Hematopoietic multipotent progenitor cell treated with erythropoietin and hydrocortisone succinate and interleukin-3 and kit ligand, for 17 days (in vitro differentiated cells): ENCODE results near the gene ATXN1L.
"Not testable (repeated sequence)": the region's sequence is repeated elsewhere in the genome, so short reads cannot be mapped to it uniquely, and the experiment has no call there.

Source experiments
- DNase-seq: peaks from one replicate; pipeline ENCODE4 v3.0.0-alpha.2; 2015; ENCODE audit warnings: low spot score

ATXN1L gene

DNA sequence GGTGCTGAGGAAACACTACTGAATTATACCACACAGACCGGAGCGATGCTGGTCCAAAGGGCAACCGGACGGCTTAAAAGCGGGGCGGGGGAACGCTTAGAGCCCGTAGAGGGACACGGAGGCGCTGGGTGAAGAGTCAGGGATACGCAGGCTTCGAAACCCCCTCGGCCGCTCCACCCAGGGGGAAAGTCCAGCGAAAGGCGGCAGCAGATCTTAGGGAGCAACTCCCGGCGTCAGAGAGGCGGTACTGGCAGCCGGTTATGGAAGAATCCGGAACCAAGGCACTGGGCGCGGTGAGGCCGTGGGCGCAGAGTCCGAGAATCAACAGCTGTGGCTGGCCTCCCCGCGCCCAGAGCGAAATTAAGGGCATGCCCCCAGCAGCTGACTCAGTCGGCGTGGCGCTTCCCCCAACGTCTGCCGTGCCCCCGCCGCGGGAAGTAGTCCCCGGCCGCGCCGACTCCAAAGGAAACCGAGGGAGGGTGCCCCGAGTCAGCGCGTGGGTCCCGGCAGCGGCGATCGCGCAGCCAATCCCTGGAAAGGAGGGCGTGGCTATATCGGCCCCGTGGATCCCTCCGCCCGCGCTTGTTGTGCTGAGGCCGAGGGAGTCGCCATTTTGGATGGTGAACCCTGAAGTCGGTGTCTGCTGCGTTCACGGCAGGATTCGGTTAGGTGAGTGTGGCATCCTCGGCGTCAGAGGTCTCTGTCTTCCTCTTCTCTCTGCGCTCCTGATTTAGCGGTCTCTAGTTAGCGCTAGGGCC, 49.3 kb downstream of the ATXN1L start, which contains the start of gene IST1:
Gene IST1 (plus strand): TSS at position 611 of the 758 bp plus-strand sequence. CDS start 20,110 bp downstream, outside the sequence.
- DNase-seq, result peak; percentile 98

DNA sequence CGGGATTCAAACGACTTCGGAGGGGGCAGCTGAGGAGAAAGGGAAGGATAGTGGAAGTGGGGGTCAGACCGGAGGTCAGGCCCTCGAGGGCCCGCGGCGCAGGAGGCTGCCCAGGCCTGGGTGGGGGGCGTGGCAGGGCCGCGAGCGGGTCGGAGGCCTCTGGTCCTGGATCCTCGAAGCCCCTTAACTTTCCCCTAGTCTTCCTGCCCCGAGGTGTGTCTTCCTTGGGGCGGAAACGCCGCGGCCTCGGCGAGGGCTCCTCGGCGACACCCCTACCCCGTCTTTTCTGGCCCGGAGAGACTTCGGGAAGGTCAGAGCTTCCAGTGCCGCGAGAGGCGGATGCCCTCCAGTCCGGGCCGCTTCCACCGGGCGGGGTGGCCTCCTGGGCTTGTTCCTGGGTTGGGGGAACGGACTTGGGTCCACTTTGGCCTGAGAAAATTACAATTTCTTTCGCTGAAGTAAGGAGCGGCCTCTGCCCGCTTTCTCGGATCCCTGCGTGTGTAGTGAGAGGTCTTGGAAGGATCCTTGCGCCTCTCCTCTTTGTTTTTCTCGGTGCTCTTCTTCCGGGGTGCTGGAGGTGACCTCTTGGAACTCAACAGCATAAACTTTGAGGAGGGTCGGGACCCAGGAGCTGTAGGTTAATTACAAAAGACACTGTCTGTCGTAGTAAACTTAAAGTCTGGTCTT, 50.0 kb downstream of the ATXN1L start:
- peak; percentile 60 for DNase-seq

DNA sequence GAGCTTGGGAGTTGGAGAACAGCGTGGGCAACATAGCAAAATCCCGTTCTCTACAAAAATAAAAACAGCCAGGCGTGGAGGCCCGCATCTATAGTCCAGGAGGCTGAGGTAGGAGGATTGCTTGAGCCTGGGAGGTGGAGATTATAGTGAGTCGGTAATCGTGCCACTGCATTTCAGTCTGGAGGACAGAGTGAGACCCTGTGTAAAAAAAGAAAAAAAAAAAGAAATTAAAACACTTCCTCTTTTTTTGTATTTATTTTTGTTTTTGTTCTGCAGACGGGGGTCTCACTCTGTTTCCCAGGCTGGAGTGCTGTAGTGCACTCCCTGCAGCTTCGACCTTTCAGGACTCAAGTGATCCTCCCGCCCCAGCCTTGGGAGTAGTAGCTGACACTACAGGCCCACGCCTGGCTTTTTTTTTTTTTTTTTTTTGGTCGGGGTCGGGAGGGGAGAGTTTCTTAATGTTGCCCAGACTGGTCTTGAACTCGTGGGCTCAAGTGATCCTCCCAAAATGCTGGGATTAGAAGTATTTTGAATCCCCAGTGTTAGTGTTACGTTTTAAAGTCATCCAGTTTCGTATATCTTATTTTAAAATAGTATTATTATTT, 51.1 kb downstream of the ATXN1L start:
- no peak for DNase-seq

DNA sequence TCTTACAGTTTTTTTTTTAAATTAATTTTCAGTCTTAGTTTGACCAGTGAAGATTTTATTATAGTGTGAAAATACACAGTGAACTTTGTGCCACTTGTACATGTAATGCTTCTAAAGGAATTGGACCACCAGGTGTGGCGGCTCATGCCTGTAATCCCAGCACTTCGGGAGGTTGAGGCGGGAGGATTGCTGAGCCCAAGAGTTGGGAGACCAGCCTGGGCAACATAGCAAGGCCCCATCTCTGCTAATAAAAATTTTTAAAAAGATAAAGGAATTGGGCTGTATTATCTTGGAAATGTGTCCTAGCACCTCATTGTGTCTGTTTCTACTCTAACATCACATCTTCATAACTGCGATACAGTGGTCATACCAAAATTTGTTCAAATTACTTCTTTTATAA, 53.4 kb downstream of the ATXN1L start:
- DNase-seq, result no peak

DNA sequence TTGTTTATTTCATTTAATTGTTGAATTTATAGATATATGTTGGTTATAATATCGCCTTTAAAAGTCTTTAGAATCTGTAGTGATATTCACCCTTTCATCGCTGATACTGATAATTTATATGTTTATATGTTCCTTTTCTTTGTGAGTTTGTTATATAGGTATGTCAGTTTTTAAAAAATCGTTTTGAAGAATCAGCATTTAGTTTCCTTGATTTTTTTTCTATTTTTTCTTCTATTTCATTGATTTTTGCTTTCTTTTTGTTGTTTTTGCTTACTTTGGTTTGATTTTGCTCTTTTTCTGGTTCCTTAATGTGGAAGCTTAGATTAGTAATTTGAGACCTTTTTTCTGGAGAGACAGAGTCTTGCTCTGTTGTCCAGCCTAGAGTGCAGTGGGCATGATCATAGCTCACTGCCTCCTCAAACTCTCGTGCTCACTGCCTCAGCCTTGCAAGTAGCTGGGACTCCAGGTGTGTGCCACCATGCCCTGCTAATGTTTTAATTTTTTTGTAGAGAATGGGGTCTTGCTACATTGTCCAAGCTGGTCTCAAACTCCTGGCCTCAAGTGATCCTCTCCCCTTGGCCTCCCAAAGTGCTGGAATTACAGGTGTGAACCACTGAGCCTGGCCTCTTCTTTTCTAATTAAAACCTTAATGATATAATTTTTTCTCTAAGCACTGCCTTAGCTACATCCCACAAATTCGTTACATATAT, 57.0 kb downstream of the ATXN1L start:
- DNase-seq, result no peak

DNA sequence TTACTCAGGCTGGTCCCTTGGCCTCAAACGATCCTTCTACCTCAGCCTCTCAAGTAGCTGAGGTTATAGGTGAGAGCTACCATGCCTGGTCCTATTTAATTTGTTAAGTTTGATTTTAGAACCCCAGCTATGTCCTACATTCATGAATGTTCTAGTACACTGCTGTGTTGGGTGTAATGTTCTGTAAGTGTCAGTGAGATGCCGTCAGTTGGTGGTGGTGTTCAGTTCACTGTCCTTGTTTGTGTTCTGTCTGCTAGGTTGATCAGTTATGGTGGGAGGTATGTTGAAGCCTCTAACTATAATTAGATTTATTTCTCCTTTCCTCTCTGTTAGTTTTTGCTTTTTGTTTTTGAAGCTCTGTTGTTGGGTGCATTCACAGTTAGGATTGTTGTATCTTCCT, 57.8 kb downstream of the ATXN1L start:
- no peak for DNase-seq

DNA sequence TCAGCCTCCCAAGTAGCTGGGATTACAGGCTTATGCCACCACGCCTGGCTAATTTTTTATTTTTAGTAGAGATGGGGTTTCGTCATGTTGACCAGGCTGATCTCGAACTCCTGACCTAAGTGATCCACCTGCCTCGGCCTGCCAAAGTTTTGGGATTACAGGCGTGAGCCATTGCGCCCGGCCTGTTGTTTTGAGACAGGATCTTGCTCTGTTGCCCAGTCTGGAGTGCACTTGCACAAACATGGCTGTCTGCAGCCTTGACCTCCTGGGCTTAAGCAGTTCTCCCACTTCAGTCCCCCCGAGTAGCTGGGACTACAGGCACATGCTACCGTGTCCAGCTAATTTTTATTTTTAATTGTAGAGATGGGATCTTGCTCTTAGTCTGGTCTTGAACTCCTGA, 58.5 kb downstream of the ATXN1L start:
- DNase-seq, result no peak

DNA sequence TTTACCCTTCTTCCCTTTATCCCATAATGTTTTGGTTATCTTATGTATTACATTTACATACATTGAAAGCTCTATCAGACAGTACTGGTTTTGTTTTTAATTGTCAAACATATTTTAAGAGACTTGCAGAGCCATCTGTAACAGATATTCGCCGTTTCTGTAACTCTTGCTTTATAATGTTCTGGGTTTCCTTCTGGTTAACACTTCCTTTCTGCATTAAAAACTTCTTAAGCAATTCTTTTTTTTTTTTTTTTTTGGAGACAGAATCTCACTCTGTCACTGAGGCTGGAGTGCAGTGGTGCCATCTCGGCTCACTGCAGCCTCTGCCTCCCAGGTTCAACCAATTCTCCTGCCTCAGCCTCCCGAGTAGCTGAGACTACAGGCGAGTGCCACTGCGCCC, 60.0 kb downstream of the ATXN1L start:
- not testable (repeated sequence) for DNase-seq
